ENCODE measurements around the gene POLQ. TPM values are rescaled to one million over a fixed set of nuclear protein-coding genes. Genes with fewer than 3 reads are reported as not detected.

The POLQ gene
- total RNA-seq, 4 donors from 2014 or later = 2.2 to 11.6 (median 3.9) TPM

DNA sequence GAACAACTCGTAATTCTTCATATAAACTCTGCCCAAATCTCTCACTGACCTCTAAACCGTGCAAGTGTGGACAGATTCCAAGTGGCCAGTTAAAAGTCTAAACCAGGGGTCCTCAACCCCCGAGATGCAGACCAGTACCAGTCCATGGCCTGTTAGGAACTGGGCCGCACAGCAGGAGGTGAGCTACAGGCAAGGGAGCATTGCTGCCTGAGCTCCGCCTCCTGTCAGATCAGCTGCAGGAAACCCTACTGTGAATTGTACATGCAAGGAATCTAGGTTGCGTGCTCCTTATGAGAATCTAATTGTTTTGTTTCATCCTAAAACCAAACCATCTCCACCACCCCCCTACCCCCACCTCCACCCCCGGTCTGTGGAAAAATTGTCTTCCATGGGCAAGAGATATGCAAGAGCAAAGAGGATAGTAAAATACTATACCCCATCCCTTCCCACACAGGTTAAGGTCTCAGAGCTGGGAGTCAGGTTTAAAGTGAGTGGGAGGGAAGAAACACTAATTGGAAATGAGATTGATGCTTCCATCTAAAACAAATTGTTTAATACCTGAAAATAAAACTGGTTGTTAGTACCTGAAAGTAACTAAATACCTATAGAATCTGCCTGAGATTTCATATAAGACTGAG is 54.0 kb downstream of the POLQ start:
- Histone ChIP-seq H3K27me3 (no peaks in the 10 kb centered on the region), H3K36me3 (no peaks in the 10 kb centered on the region), H3K4me1 (no peaks in the 10 kb centered on the region), H3K4me3 (no peak overlapping the region), H3K9me3 (no peaks in the 10 kb centered on the region), H3K27ac (no peak overlapping the region)
- no peak for DNase-seq
- no peak for TF ChIP-seq POLR2A (IDR thresholded peaks at IDR 0.05)
- TF ChIP-seq, protein P1, sequence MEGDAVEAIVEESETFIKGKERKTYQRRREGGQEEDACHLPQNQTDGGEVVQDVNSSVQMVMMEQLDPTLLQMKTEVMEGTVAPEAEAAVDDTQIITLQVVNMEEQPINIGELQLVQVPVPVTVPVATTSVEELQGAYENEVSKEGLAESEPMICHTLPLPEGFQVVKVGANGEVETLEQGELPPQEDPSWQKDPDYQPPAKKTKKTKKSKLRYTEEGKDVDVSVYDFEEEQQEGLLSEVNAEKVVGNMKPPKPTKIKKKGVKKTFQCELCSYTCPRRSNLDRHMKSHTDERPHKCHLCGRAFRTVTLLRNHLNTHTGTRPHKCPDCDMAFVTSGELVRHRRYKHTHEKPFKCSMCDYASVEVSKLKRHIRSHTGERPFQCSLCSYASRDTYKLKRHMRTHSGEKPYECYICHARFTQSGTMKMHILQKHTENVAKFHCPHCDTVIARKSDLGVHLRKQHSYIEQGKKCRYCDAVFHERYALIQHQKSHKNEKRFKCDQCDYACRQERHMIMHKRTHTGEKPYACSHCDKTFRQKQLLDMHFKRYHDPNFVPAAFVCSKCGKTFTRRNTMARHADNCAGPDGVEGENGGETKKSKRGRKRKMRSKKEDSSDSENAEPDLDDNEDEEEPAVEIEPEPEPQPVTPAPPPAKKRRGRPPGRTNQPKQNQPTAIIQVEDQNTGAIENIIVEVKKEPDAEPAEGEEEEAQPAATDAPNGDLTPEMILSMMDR (IDR thresholded peaks at IDR 0.05) = no peak

DNA sequence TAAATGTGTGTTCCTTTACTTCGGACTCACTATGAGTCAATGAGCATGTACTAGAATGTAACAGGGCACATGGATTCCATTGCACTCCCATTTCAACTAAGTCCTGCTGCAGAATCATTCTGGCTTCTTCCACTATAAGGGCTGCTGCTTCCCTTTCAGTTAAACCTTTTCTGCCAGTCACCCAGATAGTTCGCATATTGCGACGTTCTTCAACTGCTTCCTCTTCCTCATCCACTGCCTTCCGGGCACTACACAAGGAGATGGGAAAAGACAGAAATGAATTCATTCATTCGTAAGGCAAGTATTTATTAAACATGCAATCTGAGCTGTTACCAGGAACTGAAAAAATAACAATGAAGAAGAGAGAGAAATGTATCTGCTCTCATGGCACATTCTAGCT is 55.6 kb downstream of the POLQ start:
- no peak for DNase-seq
- TF ChIP-seq, protein P1 (IDR thresholded peaks at IDR 0.05) = no peak
- TF ChIP-seq POLR2A (IDR thresholded peaks at IDR 0.05) = no peak
- Histone ChIP-seq H3K9me3 (no peaks in the 10 kb centered on the region), H3K36me3 (no peaks in the 10 kb centered on the region), H3K27me3 (no peaks in the 10 kb centered on the region), H3K27ac (no peak overlapping the region), H3K4me1 (no peaks in the 10 kb centered on the region), H3K4me3 (no peak overlapping the region)

DNA sequence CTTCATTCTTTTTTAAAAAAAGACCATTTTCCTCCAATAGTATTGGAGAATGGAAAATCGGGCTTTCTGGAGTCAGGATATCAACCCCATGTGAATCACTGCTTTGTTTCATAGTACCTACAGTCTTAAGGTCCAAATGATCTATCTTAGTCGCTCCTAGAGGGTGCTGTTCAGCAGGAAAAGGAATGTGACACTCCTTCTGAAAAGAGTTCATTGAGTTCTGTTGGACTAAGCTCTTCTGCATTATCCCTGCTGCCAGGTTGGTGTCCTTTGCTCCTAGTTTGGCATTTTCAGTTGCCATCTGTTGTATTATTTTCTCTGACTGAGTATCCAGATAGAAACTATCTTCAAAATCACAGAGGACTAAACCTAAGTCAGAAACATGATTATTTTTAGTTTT is 57.2 kb downstream of the POLQ start:
- TF ChIP-seq, protein P1 (IDR thresholded peaks at IDR 0.05) = peak in 4 of 6 experiments; percentile 5 to 60 (median 32)
- TF ChIP-seq POLR2A (IDR thresholded peaks at IDR 0.05) = no peak
- no peak for DNase-seq
- Histone ChIP-seq H3K36me3 (no peaks in the 10 kb centered on the region), H3K4me1 (no peaks in the 10 kb centered on the region), H3K9me3 (no peaks in the 10 kb centered on the region), H3K27me3 (no peaks in the 10 kb centered on the region), H3K4me3 (no peak overlapping the region), H3K27ac (no peak overlapping the region)

DNA sequence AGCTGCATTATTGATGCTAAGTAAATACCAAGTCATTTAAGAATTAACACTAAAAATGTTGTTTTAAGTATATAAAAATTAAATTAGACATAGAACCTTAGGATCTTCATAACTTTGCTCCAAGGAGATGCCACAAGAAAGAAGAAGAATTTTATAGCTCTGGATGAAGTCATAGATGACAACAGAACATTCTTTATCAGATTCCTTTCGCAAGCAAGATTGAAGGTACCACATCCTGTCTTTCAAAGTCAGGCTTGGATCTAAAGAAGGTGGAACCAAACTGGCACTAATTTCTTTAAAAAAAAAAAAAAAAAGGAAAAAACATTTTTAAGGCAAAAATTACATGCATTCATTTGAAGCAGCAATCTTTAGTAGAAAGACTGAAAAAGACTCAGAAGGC is 62.5 kb downstream of the POLQ start:
- H3K36me3 ChIP-seq = no peaks in the 10 kb centered on the region
- no peak overlapping the region for H3K4me3 ChIP-seq
- no peak for DNase-seq
- H3K27ac ChIP-seq = no peak overlapping the region
- H3K4me1 ChIP-seq = no peaks in the 10 kb centered on the region
- no peaks in the 10 kb centered on the region for H3K9me3 ChIP-seq
- TF ChIP-seq POLR2A (IDR thresholded peaks at IDR 0.05) = no peak
- TF ChIP-seq, protein P1 (IDR thresholded peaks at IDR 0.05) = no peak
- no peaks in the 10 kb centered on the region for H3K27me3 ChIP-seq

DNA sequence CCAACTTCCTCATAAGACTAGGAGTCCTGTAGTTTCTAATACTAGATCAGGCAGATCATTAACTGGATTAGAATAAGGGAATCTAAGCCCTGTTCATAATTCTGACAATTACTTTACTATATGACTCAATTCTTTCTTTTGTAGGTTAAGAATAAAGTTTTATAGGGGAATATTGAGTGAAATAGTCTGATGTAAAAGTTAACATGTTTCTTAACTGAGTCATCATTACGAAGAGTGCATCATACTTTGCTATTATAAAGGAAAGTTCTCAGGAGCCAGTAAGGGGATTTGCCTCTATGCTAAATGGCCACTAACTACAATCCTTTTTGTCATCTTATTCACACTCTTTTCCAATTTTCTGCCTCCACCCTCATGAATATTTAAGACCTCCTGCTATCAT is 63.1 kb downstream of the POLQ start:
- no peaks in the 10 kb centered on the region for H3K27me3 ChIP-seq
- no peak for DNase-seq
- H3K36me3 ChIP-seq = no peaks in the 10 kb centered on the region
- H3K4me1 ChIP-seq = no peaks in the 10 kb centered on the region
- H3K9me3 ChIP-seq = no peaks in the 10 kb centered on the region
- no peak overlapping the region for H3K4me3 ChIP-seq
- no peak for TF ChIP-seq POLR2A (IDR thresholded peaks at IDR 0.05)
- TF ChIP-seq, protein P1 (IDR thresholded peaks at IDR 0.05) = no peak
- no peak overlapping the region for H3K27ac ChIP-seq
